Lower leg skin (tissue), 3 donors: ENCODE data around the gene SUMO3.

ENCODE experiments used
- POLR2A ChIP-seq, 2 donors: fragments of 450-650 bp; IDR thresholded peaks; one replicate each; pipeline ENCODE4 v1.6.1; 2016 to 2017; ENCODE audit warnings: antibody characterized with exemption in 2 of 2, mild to moderate bottlenecking in 1 of 2, moderate library complexity in 1 of 2
- TF ChIP-seq, protein P1 (sequence below), 3 donors: fragments of 450-650 bp; IDR thresholded peaks; one replicate each; pipeline ENCODE4 v1.5.1; 2016; ENCODE audit warnings: antibody characterized with exemption in 3 of 3, mild to moderate bottlenecking in 3 of 3, moderate library complexity in 2 of 3

- TF ChIP-seq, protein P1, sequence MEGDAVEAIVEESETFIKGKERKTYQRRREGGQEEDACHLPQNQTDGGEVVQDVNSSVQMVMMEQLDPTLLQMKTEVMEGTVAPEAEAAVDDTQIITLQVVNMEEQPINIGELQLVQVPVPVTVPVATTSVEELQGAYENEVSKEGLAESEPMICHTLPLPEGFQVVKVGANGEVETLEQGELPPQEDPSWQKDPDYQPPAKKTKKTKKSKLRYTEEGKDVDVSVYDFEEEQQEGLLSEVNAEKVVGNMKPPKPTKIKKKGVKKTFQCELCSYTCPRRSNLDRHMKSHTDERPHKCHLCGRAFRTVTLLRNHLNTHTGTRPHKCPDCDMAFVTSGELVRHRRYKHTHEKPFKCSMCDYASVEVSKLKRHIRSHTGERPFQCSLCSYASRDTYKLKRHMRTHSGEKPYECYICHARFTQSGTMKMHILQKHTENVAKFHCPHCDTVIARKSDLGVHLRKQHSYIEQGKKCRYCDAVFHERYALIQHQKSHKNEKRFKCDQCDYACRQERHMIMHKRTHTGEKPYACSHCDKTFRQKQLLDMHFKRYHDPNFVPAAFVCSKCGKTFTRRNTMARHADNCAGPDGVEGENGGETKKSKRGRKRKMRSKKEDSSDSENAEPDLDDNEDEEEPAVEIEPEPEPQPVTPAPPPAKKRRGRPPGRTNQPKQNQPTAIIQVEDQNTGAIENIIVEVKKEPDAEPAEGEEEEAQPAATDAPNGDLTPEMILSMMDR (IDR thresholded peaks at IDR 0.05) = no peak
- TF ChIP-seq POLR2A (IDR thresholded peaks at IDR 0.05) = no peak
Measured at GRCh38 chr21:44836666-44837471, 19.0 kb upstream of the SUMO3 start.
